ENCODE data around the gene YPEL5.
A peak's percentile ranks its signal among the peaks of the same experiment; 100 is the strongest.
"Not testable (repeated sequence)": the region's sequence is repeated elsewhere in the genome, so short reads cannot be mapped to it uniquely, and the experiment has no call there.

Gene YPEL5

GRCh38 chr2:30127016-30127893 is 19.6 kb upstream of the YPEL5 start:
- Histone ChIP-seq H3K9me3 (replicated peaks in 1 of 11) (peaks cover 4 to 19% (median 15%) of the 10 kb centered on the region in 11 experiments; a peak in 18 of 22 replicates), H3K4me1 (peaks cover 0 to 8% (median 0%) of the 10 kb centered on the region in 10 experiments; a peak in 4 of 20 replicates), H3K36me3 (no peaks in the 10 kb centered on the region), H4K20me1 (no peaks in the 10 kb centered on the region), H3K27me3 (no peaks in the 10 kb centered on the region), H3K4me3 (no peak overlapping the region), H3K4me2 (no peak overlapping the region), H3K27ac (no peak overlapping the region), H3K9ac (no peak overlapping the region)
- TF ChIP-seq Cebpa-rat (IDR thresholded peaks at IDR 0.05), result no peak

- Histone ChIP-seq H3K36me3 (no peaks in the 10 kb centered on the region), H4K20me1 (no peaks in the 10 kb centered on the region), H3K27ac (no peak overlapping the region), H3K27me3 (no peaks in the 10 kb centered on the region), H3K9me3 (replicated peaks in 1 of 11) (no peaks in the 10 kb centered on the region), H3K9ac (no peak overlapping the region), H3K4me2 (no peak overlapping the region), H3K4me1 (no peaks in the 10 kb centered on the region), H3K4me3 (no peak overlapping the region)
- TF ChIP-seq Cebpa-rat (IDR thresholded peaks at IDR 0.05), result no peak
Observed at GRCh38 chr2:30134582-30134981, 12.2 kb upstream of the YPEL5 start.

- Histone ChIP-seq H3K27ac (no peak overlapping the region), H3K4me3 (no peak overlapping the region), H4K20me1 (no peaks in the 10 kb centered on the region), H3K9me3 (replicated peaks in 1 of 11) (no peaks in the 10 kb centered on the region), H3K27me3 (no peaks in the 10 kb centered on the region), H3K4me1 (no peaks in the 10 kb centered on the region), H3K4me2 (no peak overlapping the region), H3K9ac (no peak overlapping the region), H3K36me3 (no peaks in the 10 kb centered on the region)
- TF ChIP-seq Cebpa-rat (IDR thresholded peaks at IDR 0.05), result no peak
Observed at GRCh38 chr2:30135541-30135940, 11.3 kb upstream of the YPEL5 start.

GRCh38 chr2:30136764-30137444 is 9.9 kb upstream of the YPEL5 start:
- TF ChIP-seq Cebpa-rat (IDR thresholded peaks at IDR 0.05), result no peak
- H3K4me2 ChIP-seq, result no peak overlapping the region
- no peak overlapping the region for H3K4me3 ChIP-seq
- H3K4me1 ChIP-seq, result no peaks in the 10 kb centered on the region
- no peaks in the 10 kb centered on the region for H3K27me3 ChIP-seq
- no peak overlapping the region for H3K9ac ChIP-seq
- H3K36me3 ChIP-seq, result no peaks in the 10 kb centered on the region
- H4K20me1 ChIP-seq, result no peaks in the 10 kb centered on the region
- no peak overlapping the region for H3K27ac ChIP-seq
- H3K9me3 ChIP-seq (replicated peaks in 1 of 11), result no peaks in the 10 kb centered on the region

GRCh38 chr2:30139131-30139870 is 7.5 kb upstream of the YPEL5 start:
- Histone ChIP-seq H3K9ac (no peak overlapping the region), H3K4me3 (no peak overlapping the region), H3K36me3 (no peaks in the 10 kb centered on the region), H4K20me1 (no peaks in the 10 kb centered on the region), H3K4me2 (peak overlapping the region in 4 of 11 experiments; percentile 1 to 17 (median 6); a peak in 2 of 22 replicates), H3K27ac (no peak overlapping the region), H3K27me3 (no peaks in the 10 kb centered on the region), H3K9me3 (replicated peaks in 1 of 11) (no peaks in the 10 kb centered on the region), H3K4me1 (no peaks in the 10 kb centered on the region)
- TF ChIP-seq Cebpa-rat (IDR thresholded peaks at IDR 0.05), result no peak

- no peak for TF ChIP-seq Cebpa-rat (IDR thresholded peaks at IDR 0.05)
- Histone ChIP-seq H3K9me3 (replicated peaks in 1 of 11) (no peaks in the 10 kb centered on the region), H3K4me2 (no peak overlapping the region), H3K27ac (no peak overlapping the region), H3K4me1 (peaks cover 5 to 15% (median 9%) of the 10 kb centered on the region in 10 experiments; a peak in 18 of 20 replicates), H3K27me3 (no peaks in the 10 kb centered on the region), H3K36me3 (no peaks in the 10 kb centered on the region), H3K9ac (no peak overlapping the region), H4K20me1 (no peaks in the 10 kb centered on the region), H3K4me3 (no peak overlapping the region)
Observed at GRCh38 chr2:30141136-30141535, 5.7 kb upstream of the YPEL5 start.

- H3K4me3 ChIP-seq, result no peak overlapping the region
- H3K9me3 ChIP-seq (replicated peaks in 1 of 11), result no peaks in the 10 kb centered on the region
- peaks cover 17 to 30% (median 23%) of the 10 kb centered on the region in 10 experiments for H3K4me1 ChIP-seq
- H3K27ac ChIP-seq, result no peak overlapping the region
- no peak for TF ChIP-seq Cebpa-rat (IDR thresholded peaks at IDR 0.05)
- H3K36me3 ChIP-seq, result peaks cover 0 to 8% (median 4%) of the 10 kb centered on the region in 11 experiments; a peak in 11 of 22 replicates
- H4K20me1 ChIP-seq, result peaks cover 0 to 16% (median 7%) of the 10 kb centered on the region in 11 experiments; a peak in 10 of 22 replicates
- no peak overlapping the region for H3K9ac ChIP-seq
- no peaks in the 10 kb centered on the region for H3K27me3 ChIP-seq
- H3K4me2 ChIP-seq, result no peak overlapping the region
Observed at GRCh38 chr2:30144260-30144659, 2.5 kb upstream of the YPEL5 start.

GRCh38 chr2:30144951-30145350 is 1.9 kb upstream of the YPEL5 start:
- not testable (repeated sequence) for H3K9me3 ChIP-seq (replicated peaks in 1 of 11); H3K27me3 ChIP-seq; H3K27ac ChIP-seq; H3K9ac ChIP-seq; H3K4me2 ChIP-seq; H3K4me3 ChIP-seq
- peaks cover 0 to 15% (median 9%) of the 10 kb centered on the region in 11 experiments; a peak in 16 of 22 replicates for H3K36me3 ChIP-seq
- peaks cover 24 to 37% (median 30%) of the 10 kb centered on the region in 10 experiments for H3K4me1 ChIP-seq
- H4K20me1 ChIP-seq, result peaks cover 0 to 23% (median 14%) of the 10 kb centered on the region in 11 experiments; a peak in 11 of 22 replicates
